ENCODE data around the gene PPFIBP2.

GRCh38 chr11:7525424-7525823, 11.6 kb downstream of the PPFIBP2 start:
- TF ChIP-seq, protein P1, sequence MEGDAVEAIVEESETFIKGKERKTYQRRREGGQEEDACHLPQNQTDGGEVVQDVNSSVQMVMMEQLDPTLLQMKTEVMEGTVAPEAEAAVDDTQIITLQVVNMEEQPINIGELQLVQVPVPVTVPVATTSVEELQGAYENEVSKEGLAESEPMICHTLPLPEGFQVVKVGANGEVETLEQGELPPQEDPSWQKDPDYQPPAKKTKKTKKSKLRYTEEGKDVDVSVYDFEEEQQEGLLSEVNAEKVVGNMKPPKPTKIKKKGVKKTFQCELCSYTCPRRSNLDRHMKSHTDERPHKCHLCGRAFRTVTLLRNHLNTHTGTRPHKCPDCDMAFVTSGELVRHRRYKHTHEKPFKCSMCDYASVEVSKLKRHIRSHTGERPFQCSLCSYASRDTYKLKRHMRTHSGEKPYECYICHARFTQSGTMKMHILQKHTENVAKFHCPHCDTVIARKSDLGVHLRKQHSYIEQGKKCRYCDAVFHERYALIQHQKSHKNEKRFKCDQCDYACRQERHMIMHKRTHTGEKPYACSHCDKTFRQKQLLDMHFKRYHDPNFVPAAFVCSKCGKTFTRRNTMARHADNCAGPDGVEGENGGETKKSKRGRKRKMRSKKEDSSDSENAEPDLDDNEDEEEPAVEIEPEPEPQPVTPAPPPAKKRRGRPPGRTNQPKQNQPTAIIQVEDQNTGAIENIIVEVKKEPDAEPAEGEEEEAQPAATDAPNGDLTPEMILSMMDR (conservative IDR thresholded peaks at IDR 0.05), result no peak
- TF ChIP-seq EZH2 (IDR thresholded peaks at IDR 0.05; ENCODE audit: low read depth), result no peak
